ENCODE measurements around the gene PTPRN2. TPM values are rescaled to one million over a fixed set of nuclear protein-coding genes. Genes with fewer than 3 reads are reported as not detected.

Gene PTPRN2
- total and polyA plus RNA-seq, 2 of the 13 experiments (the other 11 are each of a cell fraction or from before 2014, with no cell fraction given): 2.5 to 24.2 TPM

DNA sequence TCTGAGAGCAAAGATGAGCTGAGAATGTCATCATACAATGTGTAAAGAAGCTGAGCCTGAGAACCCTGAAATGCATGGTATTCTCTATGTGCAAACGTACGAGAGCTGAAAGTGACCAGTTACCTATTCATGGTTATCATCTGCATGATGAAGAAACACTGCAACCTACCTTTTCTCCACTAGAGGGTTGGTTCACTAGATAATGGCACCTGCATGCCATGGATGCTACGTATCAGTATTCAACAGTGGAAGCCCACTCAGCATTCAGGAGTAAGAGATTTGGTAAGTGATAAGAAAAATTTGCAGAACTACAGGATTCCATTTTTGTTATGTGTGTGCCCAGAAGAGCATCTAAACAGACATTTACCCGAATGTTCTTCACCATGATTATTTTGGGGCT lies 145.4 kb downstream of the PTPRN2 start (continued):
- no peak for TF ChIP-seq ZNF318 (CRISPR knock-in tag; IDR thresholded peaks at IDR 0.05)
- no peak for TF ChIP-seq HNRNPLL (IDR thresholded peaks at IDR 0.05; ENCODE audit: low read depth, low read length, poor library complexity, severe bottlenecking)
- TF ChIP-seq, protein P1, sequence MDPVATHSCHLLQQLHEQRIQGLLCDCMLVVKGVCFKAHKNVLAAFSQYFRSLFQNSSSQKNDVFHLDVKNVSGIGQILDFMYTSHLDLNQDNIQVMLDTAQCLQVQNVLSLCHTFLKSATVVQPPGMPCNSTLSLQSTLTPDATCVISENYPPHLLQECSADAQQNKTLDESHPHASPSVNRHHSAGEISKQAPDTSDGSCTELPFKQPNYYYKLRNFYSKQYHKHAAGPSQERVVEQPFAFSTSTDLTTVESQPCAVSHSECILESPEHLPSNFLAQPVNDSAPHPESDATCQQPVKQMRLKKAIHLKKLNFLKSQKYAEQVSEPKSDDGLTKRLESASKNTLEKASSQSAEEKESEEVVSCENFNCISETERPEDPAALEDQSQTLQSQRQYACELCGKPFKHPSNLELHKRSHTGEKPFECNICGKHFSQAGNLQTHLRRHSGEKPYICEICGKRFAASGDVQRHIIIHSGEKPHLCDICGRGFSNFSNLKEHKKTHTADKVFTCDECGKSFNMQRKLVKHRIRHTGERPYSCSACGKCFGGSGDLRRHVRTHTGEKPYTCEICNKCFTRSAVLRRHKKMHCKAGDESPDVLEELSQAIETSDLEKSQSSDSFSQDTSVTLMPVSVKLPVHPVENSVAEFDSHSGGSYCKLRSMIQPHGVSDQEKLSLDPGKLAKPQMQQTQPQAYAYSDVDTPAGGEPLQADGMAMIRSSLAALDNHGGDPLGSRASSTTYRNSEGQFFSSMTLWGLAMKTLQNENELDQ (CRISPR knock-in tag; IDR thresholded peaks at IDR 0.05; ENCODE audit: borderline replicate concordance): no peak
- TF ChIP-seq FIP1L1 (IDR thresholded peaks at IDR 0.05; ENCODE audit: borderline replicate concordance, insufficient read depth, low read depth, low read length): no peak
- TF ChIP-seq SIX1 (CRISPR knock-in tag; IDR thresholded peaks at IDR 0.05; ENCODE audit: borderline replicate concordance): no peak
- no peak for TF ChIP-seq RXRB (CRISPR knock-in tag; IDR thresholded peaks at IDR 0.05; ENCODE audit: borderline replicate concordance)
- TF ChIP-seq, protein P2, sequence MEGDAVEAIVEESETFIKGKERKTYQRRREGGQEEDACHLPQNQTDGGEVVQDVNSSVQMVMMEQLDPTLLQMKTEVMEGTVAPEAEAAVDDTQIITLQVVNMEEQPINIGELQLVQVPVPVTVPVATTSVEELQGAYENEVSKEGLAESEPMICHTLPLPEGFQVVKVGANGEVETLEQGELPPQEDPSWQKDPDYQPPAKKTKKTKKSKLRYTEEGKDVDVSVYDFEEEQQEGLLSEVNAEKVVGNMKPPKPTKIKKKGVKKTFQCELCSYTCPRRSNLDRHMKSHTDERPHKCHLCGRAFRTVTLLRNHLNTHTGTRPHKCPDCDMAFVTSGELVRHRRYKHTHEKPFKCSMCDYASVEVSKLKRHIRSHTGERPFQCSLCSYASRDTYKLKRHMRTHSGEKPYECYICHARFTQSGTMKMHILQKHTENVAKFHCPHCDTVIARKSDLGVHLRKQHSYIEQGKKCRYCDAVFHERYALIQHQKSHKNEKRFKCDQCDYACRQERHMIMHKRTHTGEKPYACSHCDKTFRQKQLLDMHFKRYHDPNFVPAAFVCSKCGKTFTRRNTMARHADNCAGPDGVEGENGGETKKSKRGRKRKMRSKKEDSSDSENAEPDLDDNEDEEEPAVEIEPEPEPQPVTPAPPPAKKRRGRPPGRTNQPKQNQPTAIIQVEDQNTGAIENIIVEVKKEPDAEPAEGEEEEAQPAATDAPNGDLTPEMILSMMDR (CRISPR knock-in tag; IDR thresholded peaks at IDR 0.05): peak; percentile 49
- no peak for TF ChIP-seq NFRKB (IDR thresholded peaks at IDR 0.05)
- TF ChIP-seq ZNF557 (CRISPR knock-in tag; IDR thresholded peaks at IDR 0.05): no peak
- TF ChIP-seq, protein P3, sequence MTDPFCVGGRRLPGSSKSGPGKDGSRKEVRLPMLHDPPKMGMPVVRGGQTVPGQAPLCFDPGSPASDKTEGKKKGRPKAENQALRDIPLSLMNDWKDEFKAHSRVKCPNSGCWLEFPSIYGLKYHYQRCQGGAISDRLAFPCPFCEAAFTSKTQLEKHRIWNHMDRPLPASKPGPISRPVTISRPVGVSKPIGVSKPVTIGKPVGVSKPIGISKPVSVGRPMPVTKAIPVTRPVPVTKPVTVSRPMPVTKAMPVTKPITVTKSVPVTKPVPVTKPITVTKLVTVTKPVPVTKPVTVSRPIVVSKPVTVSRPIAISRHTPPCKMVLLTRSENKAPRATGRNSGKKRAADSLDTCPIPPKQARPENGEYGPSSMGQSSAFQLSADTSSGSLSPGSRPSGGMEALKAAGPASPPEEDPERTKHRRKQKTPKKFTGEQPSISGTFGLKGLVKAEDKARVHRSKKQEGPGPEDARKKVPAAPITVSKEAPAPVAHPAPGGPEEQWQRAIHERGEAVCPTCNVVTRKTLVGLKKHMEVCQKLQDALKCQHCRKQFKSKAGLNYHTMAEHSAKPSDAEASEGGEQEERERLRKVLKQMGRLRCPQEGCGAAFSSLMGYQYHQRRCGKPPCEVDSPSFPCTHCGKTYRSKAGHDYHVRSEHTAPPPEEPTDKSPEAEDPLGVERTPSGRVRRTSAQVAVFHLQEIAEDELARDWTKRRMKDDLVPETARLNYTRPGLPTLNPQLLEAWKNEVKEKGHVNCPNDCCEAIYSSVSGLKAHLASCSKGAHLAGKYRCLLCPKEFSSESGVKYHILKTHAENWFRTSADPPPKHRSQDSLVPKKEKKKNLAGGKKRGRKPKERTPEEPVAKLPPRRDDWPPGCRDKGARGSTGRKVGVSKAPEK (CRISPR knock-in tag; IDR thresholded peaks at IDR 0.05; ENCODE audit: borderline replicate concordance): no peak
- TF ChIP-seq STAG1 (CRISPR knock-in tag; IDR thresholded peaks at IDR 0.05): peak; percentile 52
- no peak for TF ChIP-seq SSRP1 (CRISPR knock-in tag; IDR thresholded peaks at IDR 0.05)
- TF ChIP-seq ZNF292 (CRISPR knock-in tag; IDR thresholded peaks at IDR 0.05; ENCODE audit: borderline replicate concordance, low read depth): no peak
- TF ChIP-seq ZNF121 (CRISPR knock-in tag; IDR thresholded peaks at IDR 0.05): no peak
- TF ChIP-seq GATAD1 (CRISPR knock-in tag; IDR thresholded peaks at IDR 0.05): no peak
